Limb (tissue), 2 donors: ENCODE data around the gene TMEM30B.

Experiments
- DNase-seq, 2 donors: peaks; one replicate each; pipeline ENCODE4 v3.0.0-alpha.2; 2016; ENCODE audit errors: extremely low spot score in 2 of 2

Gene TMEM30B

DNA sequence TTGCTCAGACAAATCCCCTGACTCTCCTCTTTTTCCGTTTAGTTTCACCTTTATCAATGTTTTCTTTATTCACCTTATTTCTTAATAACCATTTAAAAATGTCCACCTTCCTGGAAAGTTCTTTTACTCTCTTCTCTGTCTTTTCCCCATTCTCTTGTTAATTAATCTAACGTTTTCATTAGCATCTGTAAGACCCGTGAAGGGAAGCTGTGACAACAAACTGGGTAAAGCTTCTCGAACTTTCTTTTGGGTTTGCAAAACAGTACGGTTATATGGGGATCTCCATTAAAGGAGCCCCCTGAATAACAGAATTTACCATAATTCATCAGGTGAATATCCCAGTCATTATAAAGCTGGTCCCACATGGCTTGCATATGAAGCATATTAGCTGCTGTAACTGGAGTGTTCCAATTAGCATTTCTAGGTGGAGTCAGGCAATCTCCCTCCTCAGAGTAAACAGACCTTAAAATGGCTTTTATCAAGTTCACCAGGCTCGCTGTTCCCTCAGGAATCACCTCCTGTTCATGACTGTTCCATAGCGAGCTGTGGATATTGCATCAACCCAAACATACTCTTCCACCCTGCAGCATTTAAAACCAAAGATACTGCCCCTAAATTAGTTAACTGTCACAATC lies 42.4 kb downstream of the TMEM30B start:
- no peak for DNase-seq

DNA sequence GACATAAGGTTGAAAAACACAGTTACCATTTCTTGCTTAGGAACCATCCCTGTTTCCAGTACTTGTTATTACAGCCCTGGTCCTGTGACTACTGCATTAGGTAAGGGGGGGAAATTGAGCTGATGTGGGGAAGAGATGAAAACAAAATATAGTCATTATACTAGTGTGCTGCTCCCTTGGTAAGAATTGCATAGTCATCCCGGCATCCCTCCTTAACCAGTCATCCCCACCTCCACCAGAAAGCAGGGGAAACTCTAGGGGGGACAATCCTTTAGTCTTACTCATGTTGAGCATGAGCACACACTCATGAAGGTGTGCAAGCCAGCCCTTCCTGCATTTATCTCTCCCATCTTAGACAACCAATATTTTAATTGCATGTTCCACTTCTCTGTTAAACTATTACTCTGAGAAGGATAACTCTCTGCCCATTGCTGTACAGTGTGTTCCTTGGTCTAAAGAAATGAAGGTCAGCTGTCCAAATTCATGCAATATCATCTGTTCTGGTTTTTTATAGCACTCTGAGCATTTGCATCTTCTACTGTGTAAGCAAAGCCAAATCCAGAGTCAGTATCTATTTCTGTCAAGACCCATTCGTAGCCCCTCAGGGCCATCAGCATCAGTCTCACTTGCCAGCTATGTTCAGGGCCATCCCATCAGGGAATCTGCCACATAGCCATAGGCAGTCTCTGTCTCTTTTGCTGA lies 46.8 kb downstream of the TMEM30B start:
- DNase-seq = no peak

DNA sequence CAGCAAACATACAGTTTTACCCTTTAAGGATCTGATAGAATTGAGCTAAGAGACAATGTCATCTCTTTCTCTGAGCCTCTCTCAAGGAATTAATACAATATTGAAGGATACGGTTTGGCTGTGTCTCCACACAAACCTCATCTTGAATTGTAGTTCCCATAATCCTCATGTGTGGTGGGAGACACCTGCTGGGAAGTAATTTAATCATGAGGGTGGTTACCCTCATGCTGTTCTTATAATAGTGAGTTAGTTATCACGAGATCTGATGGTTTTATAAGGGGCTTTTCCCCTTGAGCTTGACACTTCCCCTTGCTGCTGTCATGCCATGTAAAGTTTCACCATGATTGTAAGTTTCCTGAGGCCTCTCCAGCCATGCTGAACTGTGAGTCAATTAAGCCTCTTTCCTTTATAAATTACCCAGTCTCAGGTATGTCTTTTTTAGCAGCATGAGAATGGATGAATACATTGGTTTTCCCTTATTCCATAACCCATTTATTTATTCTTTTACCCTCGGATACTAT lies 47.6 kb downstream of the TMEM30B start:
- no peak for DNase-seq

DNA sequence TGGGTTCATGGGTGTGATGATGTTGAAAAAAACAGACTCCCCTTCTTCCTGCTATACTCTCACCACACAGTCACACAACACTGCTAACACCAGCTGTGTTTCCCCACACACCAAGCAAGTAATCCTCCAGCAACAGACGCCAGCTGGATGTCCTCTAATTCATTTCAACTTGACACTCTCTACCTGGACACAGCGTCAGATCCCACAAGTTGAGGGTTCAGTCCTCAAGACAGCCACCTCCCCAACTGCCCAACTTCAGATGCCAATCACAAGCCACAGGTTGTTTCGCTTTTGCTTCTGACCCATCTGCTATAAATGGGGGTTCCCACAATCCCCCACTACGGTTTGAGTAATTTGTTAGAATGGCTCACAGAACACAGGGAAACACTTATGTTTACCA lies 49.3 kb downstream of the TMEM30B start:
- no peak for DNase-seq

DNA sequence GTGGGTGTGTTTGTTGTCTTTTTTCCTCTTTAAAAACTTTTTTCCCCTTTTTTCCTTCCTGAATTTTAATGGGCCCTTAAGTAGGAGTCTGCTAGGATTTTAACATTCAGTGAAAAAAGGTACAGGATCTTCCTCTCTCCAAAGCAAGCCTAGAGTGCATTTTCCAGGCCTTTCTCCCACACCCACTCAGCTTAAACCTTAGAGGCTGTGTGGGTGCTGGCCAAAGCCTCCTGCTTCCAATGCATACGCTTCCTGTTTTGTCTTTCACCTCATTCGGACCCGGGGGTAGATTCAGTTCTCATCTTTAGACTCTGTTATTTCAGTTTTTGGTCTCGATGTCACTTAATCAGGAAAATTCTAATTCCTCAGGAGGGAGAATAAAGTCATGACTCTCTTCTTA lies 51.2 kb downstream of the TMEM30B start:
- no peak for DNase-seq

DNA sequence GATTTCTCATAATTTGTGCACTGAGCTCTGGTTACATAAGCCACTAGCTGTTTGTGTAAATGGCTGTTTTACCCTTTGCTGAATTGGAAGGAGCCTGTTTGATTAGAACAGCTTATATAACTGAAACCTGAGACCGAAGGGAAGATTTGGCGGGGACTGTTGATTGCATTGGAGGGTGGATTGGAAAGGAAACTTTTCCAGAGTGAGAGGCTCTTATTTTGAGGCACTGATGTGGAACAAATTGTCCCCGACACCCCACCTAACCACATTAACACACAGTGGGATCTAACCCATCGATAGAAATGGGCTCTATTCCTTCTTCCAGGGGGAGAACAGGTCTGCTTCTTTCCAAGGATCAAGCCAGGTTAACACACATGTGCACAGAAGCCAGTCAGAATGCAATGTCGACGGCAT lies 51.7 kb downstream of the TMEM30B start:
- DNase-seq = no peak

DNA sequence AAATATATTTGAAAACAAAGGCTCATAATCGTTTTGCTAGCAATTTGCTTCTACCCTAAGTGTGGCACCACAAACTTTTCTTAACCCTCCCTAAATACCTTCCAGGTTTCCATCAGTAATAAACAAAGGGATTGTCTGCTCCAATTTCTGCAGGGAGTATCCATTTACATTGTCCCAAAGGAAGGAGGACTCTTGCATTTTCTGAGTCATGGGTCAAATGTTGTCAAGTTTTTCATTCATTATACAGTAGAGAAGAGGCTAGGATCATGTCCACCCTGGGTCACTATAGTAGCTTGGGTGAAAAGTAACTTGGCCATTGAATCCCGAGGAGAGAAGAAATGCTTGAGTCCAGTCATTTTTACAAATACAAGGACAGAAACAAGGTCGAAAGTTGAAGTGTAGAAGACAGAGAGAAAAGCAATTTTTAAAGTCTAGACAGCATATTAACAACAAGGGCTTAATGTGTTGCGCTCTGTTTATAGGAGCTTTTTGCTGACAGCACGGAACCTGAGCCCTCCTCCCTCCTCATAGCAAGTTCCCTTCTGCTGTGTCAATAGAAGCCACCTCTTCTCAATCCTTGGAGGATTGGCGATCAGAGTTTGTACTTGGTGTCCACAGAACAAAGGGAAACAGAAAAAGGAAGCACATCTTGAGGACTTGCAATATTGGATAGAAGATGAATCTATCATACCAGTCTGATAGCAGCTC lies 53.1 kb downstream of the TMEM30B start:
- no peak for DNase-seq
